K562 (cell line): ENCODE data around the gene SMARCB1. TPM values are rescaled to one million over a fixed set of nuclear protein-coding genes. Genes with fewer than 3 reads are reported as not detected.

Source experiments
- ATAC-seq: fragments of 200-7000 bp; cut with Tn5 transposase; 3 replicates; pipeline ENCODE4 v1.9.1; 2020; ENCODE audit warnings: moderate library complexity
- BruUV-seq: library from RNA; stranded (reverse); fragments of 400-500 nt; replicated peaks from 2 replicates; lab custom pipeline; 2021; lab: Mats Ljungman, UMichigan
- CTCF ChIA-PET: fragments of 300-600 bp; formaldehyde crosslinking; extraction: SDS; loops from one replicate; lab custom pipeline; 2021; ENCODE audit warnings: low intra/inter-chr PET ratio; lab: Yijun Ruan, JAX
- POLR2A ChIA-PET: fragments of 300-600, 350-650 bp; sonication (Branson Sonifier 250); formaldehyde crosslinking; extraction: SDS; loops from one replicate; lab custom pipeline; 2021; ENCODE audit warnings: antibody characterized with exemption, inconsistent platforms; lab: Yijun Ruan, JAX
- DNase-seq, 4 experiments: peaks; one replicate each; pipeline versions ENCODE4 v3.0.0 to v3.0.0-alpha.2; 2011 to 2018; ENCODE audit warnings: low spot score in 3 of 4, mixed read lengths in 3 of 4; ENCODE audit errors: extremely low read depth in 1 of 4
- FAIRE-seq: peaks from 2 replicates; lab custom pipeline; 2011; peaks lifted over from hg19 to GRCh38; lab: Jason Lieb, UNC
- H2AFZ ChIP-seq: 2 replicates; pipeline ENCODE4 v1.6.0; 2011; ENCODE audit warnings: low read depth, low read length, control low read depth, inconsistent platforms
- H3K27ac ChIP-seq: fragments of 200-600 bp; 3 replicates; pipeline ENCODE4 v1.8.0; 2011; ENCODE audit warnings: low read depth, mild to moderate bottlenecking, control low read depth, inconsistent platforms, low read length, moderate library complexity, mixed read lengths; ENCODE audit errors: extremely low read depth
- H3K27me3 ChIP-seq, 2 experiments: fragments of 300-600 bp in 1 of 2; 2 replicates in 1 of 2; 3 replicates in 1 of 2; pipeline versions ENCODE4 v1.6.0 to v1.8.0; 2011; ENCODE audit warnings: inconsistent platforms in 2 of 2, low read length in 2 of 2, mild to moderate bottlenecking in 1 of 2, mixed read lengths in 1 of 2, moderate library complexity in 1 of 2; ENCODE audit not compliant: control insufficient read depth in 2 of 2, insufficient read depth in 2 of 2
- H3K36me3 ChIP-seq: fragments of 300-600 bp; 3 replicates; pipeline ENCODE4 v1.8.0; 2011; ENCODE audit warnings: mild to moderate bottlenecking, low read length, inconsistent platforms; ENCODE audit not compliant: control insufficient read depth, insufficient read depth
- H3K4me1 ChIP-seq, 2 experiments: fragments of 200-600 bp in 1 of 2; replicated peaks in 1 of 2; 2 replicates in 1 of 2; 3 replicates in 1 of 2; pipeline versions ENCODE4 v1.5.1 to v1.8.0; 2011; ENCODE audit warnings: inconsistent platforms in 2 of 2, low read length in 2 of 2, mild to moderate bottlenecking in 1 of 2, mixed read lengths in 1 of 2, moderate library complexity in 1 of 2; ENCODE audit not compliant: control insufficient read depth in 2 of 2, insufficient read depth in 2 of 2
- H3K4me2 ChIP-seq: 2 replicates; pipeline ENCODE4 v1.6.1; 2011; ENCODE audit warnings: low read length, control low read depth, inconsistent platforms, mixed read lengths; ENCODE audit not compliant: insufficient read depth
- H3K4me3 ChIP-seq: fragments of 200-600 bp; sonication (generic), shearing (Covaris generic); 2 replicates; pipeline ENCODE4 v1.5.1; 2016; ENCODE audit warnings: control low read depth, inconsistent platforms
- H3K79me2 ChIP-seq: fragments of 200-600 bp; 3 replicates; pipeline ENCODE4 v1.8.0; 2011; ENCODE audit warnings: low read length, inconsistent platforms; ENCODE audit not compliant: control insufficient read depth, insufficient read depth
- H3K9ac ChIP-seq, 2 experiments: 2 replicates each; pipeline versions ENCODE4 v1.6.0 to v1.6.1; 2011; ENCODE audit warnings: low read depth in 2 of 2, low read length in 2 of 2, control low read depth in 1 of 2, inconsistent platforms in 1 of 2, mild to moderate bottlenecking in 1 of 2, mixed read lengths in 1 of 2; ENCODE audit not compliant: insufficient read depth in 1 of 2
- H3K9me1 ChIP-seq: one replicate; pipeline ENCODE4 v1.6.0; 2011; ENCODE audit warnings: inconsistent platforms, mild to moderate bottlenecking, low read length, moderate library complexity; ENCODE audit not compliant: control insufficient read depth, insufficient read depth
- H3K9me3 ChIP-seq: replicated peaks from 2 replicates; pipeline ENCODE4 v1.5.1; 2011; ENCODE audit warnings: low read depth, low read length, inconsistent platforms; ENCODE audit not compliant: control insufficient read depth, insufficient read depth
- H4K20me1 ChIP-seq: replicated peaks from 2 replicates; pipeline ENCODE4 v1.6.1; 2011; ENCODE audit warnings: low read length, inconsistent platforms, mixed read lengths; ENCODE audit not compliant: control insufficient read depth, insufficient read depth
- JUND ChIP-seq, 2 experiments: IDR thresholded peaks; 2 replicates in 1 of 2; 3 replicates in 1 of 2; pipeline ENCODE4 v1.6.1; 2011; ENCODE audit warnings: borderline replicate concordance in 2 of 2, low read depth in 2 of 2, low read length in 2 of 2, improper control_type of control experiment in 1 of 2, missing biosample characterization in 1 of 2, missing genetic modification characterization in 1 of 2, missing genetic modification reagents in 1 of 2
- NR4A1 ChIP-seq, 2 experiments: fragments of 250-450 bp in 1 of 2; fragments of 450-650 bp in 1 of 2; sonication (Bioruptor Pico) in 1 of 2; IDR thresholded peaks; 2 replicates each; pipeline versions ENCODE4 v1.4.0 to v1.6.1; 2016 to 2020; ENCODE audit warnings: mild to moderate bottlenecking in 2 of 2, missing compliant biosample characterization in 1 of 2, missing genetic modification characterization in 1 of 2, moderate library complexity in 1 of 2
- WGBS: fragments of 100-300 bp; shearing (Covaris generic); methylation state at CpG from one replicate; pipeline ENCODE4 v1.1.6; 2016; ENCODE audit warnings: low coverage, mixed read lengths; ENCODE audit not compliant: insufficient coverage; ENCODE audit errors: missing lambda C conversion rate; 5-methylcytosine and 5-hydroxymethylcytosine counted together
- in situ Hi-C: fragments of 300-500 bp; cut with MboI; formaldehyde crosslinking; loops from 4 replicates; pipeline ENCODE4 v1.15.0; 2018; ENCODE audit warnings: inconsistent platforms, mixed read lengths
- intact Hi-C: fragments of 100-400 bp; cut with micrococcal nuclease; formaldehyde crosslinking; loops from 2 replicates; pipeline ENCODE4 v1.14.2; 2022
- polyA plus RNA-seq, 8 experiments: library from polyadenylated mRNA; depleted of rRNA in 4 of 8; stranded (reverse) in 5 of 8; unstranded in 3 of 8; fragments of >200 nt; fragmentation: Nextera tagmentation in 2 of 8; fragmentation: Illumina TruSeq in 1 of 8; extraction: Ambion mirVana in 2 of 8; extraction: Trizol in 1 of 8; gene quantifications; 2 replicates each; pipeline versions ENCODE4 v1.2.1 to v1.2.3, GENCODE V29; 2011 to 2014; ENCODE audit warnings: inconsistent platforms in 1 of 8, missing spikeins in 1 of 8
- total RNA-seq, 7 experiments: library from RNA; depleted of rRNA in 6 of 7; stranded (reverse); fragments of >200 nt in 6 of 7; fragmentation: Illumina TruSeq in 2 of 7; extraction: Trizol in 2 of 7; gene quantifications; 2 replicates each; pipeline versions ENCODE4 v1.2.1 to v1.2.3, GENCODE V29; 2011 to 2021; ENCODE audit warnings: low replicate concordance in 1 of 7

The SMARCB1 gene
- total and polyA plus RNA-seq, 9 of the 15 experiments (the other 6 are each of a cell fraction or from before 2014, with no cell fraction given), result 1.2 to 113 (median 65.4) TPM

DNA sequence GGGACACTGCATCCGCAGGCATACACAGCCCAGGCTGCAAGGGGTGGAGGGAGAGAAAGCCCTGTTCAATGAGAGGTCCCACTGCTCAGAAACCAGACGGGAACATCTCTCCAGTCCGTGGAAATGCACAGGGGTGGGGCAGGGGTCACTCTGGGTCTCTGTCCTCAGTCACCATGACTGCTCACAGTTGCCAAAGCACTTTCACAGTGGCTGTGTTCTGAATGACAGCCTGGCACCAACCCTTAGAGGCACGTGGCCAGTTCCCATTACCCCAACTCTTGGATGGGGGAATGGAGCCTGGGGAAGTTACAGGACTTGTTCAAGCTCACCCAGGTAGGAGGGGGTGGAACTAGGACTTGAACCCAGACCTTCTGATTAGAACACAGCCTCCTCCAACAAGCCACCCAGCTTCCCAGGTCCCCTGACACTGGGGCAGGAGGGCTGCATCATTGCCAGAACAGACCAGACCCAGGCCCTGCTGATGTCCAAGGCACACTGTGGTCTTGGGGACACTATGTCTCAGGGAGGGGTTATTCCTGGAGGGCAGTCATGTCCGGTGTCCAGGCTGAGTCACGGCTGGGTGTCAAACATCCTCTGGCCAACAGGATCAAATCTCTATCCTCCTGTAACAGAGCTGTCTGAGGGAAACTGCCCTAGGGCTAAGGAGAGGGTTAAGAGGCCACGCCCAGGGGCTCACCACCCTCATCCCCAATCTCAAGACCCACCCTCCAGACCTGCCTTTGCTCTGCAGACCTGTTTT, 44.1 kb upstream of the SMARCB1 start:
- H3K9ac ChIP-seq, result no peak overlapping the region; a peak in 1 of 4 replicates
- no TSS peak for BruUV-seq
- ChIA-PET POLR2A (interaction anchor here (0.6 to 1.2 kb wide), 4 partner anchors 8 to 43 kb away, joined by 3 to 4 read pairs (median 4); partner anchors contain the start of gene ZNF70), CTCF (interaction anchor here (0.6 kb wide), 1 partner anchor 1163 kb away, joined by 3 read pairs; no protein-coding TSS in a partner anchor)
- peaks cover 0 to 3% of the 10 kb centered on the region in 2 experiments; a peak in 1 of 5 replicates for H3K4me1 ChIP-seq
- H2AFZ ChIP-seq, result no peak overlapping the region
- no peak for FAIRE-seq
- in situ Hi-C loops, result no loop called here
- H3K4me3 ChIP-seq, result no peak overlapping the region
- H3K9me1 ChIP-seq, result no peaks in the 10 kb centered on the region
- H3K27ac ChIP-seq, result no peak overlapping the region
- intact Hi-C loops, result no loop called here
- 66% methylated on average over 3 of the region's 7 CpGs for WGBS
- peak; percentile 57 for ATAC-seq
- no peaks in the 10 kb centered on the region for H4K20me1 ChIP-seq
- H3K4me2 ChIP-seq, result no peak overlapping the region
- no peaks in the 10 kb centered on the region for H3K27me3 ChIP-seq
- DNase-seq, result peak in 1 of 4 experiments; percentile 19
- peaks cover 26% of the 10 kb centered on the region; the same call in 2 of the 3 replicates for H3K36me3 ChIP-seq
- H3K9me3 ChIP-seq, result no peaks in the 10 kb centered on the region
- 0 out of 2 replicates have a peak, but pooled peaks have one; percentile 3 for TF ChIP-seq JUND (IDR thresholded peaks at IDR 0.05; ENCODE audit: borderline replicate concordance, low read depth, low read length)
- no peak for TF ChIP-seq JUND (tag; IDR thresholded peaks at IDR 0.05; ENCODE audit: borderline replicate concordance, low read depth, low read length)
- no peak for TF ChIP-seq NR4A1 (CRISPR knock-in tag; IDR thresholded peaks at IDR 0.05)
- TF ChIP-seq NR4A1 (tag; IDR thresholded peaks at IDR 0.05), result no peak
- H3K79me2 ChIP-seq, result no peaks in the 10 kb centered on the region
